GM12872 (cell line): ENCODE results near the gene RNF166.

Source experiments
- CTCF ChIP-seq: IDR thresholded peaks from 3 replicates; pipeline ENCODE4 v1.5.1; 2011; ENCODE audit warnings: low read depth, mild to moderate bottlenecking, low read length, moderate library complexity; ENCODE audit not compliant: insufficient read depth

The RNF166 gene

GRCh38 chr16:88733630-88734360 is 27.6 kb upstream of the RNF166 start:
- TF ChIP-seq CTCF = no peak

- no peak for TF ChIP-seq CTCF
Measured at GRCh38 chr16:88732961-88733294, 26.7 kb upstream of the RNF166 start.

GRCh38 chr16:88732172-88732960 is 26.2 kb upstream of the RNF166 start:
- TF ChIP-seq CTCF = no peak

GRCh38 chr16:88731699-88732098 is 25.5 kb upstream of the RNF166 start:
- no peak for TF ChIP-seq CTCF

- no peak for TF ChIP-seq CTCF
Measured at GRCh38 chr16:88730632-88731607, 24.7 kb upstream of the RNF166 start.

- TF ChIP-seq CTCF = no peak
Measured at GRCh38 chr16:88727871-88728270, 21.7 kb upstream of the RNF166 start.

- no peak for TF ChIP-seq CTCF
Measured at GRCh38 chr16:88726981-88727380, 20.8 kb upstream of the RNF166 start.
